Urothelium cell line (cell line): ENCODE data around the gene DNAL1.

Experiments
- DNase-seq: peaks from one replicate; pipeline ENCODE4 v3.0.0; 2011; ENCODE audit warnings: low spot score, mixed read lengths
- FAIRE-seq: peaks from 2 replicates; lab custom pipeline; 2011; peaks lifted over from hg19 to GRCh38; lab: Jason Lieb, UNC

DNAL1 gene

DNA sequence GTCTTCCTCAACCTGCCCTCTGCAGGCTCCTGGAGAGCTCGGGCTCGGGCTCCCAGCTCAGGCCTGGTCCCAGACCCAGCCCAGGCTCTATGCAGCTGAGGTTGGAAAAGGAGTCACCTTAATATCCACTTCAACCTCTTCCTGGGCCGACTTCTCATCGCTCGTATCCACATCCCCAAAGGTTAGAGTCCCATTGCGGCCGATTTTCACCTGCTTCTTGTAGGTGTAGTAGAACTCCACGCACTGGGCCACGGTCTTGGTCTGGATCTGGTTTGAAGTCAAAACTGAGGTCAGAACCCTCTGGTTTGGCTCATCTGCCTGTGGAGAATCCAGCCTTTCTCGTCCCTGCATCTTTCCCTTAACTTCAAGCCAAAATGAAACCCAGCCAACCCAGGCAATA is 77.8 kb downstream of the DNAL1 start:
- DNase-seq = no peak
- peak; percentile 71 for FAIRE-seq

DNA sequence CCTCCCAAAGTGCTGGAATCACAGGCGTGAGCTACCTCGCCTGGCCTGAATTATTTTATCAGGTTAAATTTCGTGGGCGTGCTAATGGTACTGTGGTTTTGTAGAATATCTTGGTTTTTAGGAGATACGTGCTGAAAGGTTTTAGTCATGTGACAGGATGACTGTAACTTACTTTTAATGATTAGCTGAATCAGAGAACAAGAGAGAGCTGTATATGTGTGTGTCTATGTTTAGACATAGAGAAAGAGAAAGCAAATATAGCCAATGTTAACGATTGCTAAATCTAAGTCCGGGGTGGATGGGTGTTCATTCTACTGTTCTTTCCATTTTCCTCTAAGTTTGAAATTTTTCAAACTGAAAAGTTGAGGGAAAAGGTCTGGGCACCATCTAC is 78.6 kb downstream of the DNAL1 start:
- DNase-seq (no peak), FAIRE-seq (peak; percentile 88)

DNA sequence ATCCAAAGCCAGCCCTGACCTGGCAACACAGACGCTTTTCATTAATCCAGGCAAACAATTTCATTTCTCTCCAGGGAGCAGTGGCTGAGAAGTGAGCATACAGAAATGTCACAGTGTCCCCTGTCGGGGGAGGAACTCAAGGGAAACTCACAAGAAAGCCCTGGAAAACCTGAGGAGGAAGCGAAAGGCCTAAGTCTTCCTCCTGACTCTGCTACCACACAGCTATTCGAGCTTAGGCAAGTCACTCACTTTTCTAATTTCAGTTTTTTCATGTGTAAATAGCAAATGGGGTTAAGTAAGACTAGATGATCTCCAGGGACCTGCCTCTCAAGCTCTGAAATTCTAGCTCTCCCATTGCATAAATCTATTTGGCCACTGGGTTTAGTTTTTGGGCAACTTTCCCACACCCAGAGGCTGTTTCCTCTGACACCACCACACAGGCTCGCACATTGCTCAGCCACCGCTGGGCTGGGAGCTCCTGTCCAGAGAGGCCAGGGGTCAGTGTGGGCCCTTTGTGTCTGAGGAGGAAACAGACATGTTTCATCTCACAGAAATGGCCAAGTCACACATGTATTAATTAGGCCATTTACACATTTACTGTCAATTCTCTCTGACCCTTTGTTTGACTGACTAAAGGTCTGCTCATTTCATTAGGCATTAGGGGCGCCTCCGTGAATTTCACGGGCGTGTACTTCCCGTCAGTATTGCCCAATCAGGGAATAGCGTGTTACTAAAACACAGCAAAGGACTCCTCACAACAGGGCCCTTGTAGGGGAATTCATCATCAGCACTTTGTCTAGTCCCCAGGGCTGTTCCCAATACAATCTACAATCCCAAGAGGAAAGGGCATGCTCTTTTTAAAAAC is 79.2 kb downstream of the DNAL1 start:
- DNase-seq (no peak), FAIRE-seq (peak; percentile 97)

DNA sequence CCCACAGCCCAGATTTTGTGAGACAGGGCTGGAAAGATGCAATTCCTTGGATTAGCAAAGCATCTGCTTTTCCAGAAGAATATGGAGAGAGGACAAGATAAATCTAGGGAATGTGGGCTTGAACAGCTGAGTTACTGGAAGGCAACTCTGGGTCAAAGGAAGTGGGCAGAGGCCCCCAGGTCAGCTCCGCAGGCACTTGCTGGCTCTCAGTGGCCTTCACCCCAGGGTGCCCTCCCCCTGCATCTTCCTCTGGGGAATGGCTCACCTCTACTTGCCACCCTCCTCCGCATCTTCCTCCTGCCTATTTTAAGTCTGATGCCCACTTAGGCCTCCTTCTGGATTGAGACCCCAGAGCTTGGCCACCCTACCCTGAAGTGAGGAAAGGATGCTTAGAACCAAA is 79.9 kb downstream of the DNAL1 start:
- FAIRE-seq (peak; percentile 48), DNase-seq (no peak)

DNA sequence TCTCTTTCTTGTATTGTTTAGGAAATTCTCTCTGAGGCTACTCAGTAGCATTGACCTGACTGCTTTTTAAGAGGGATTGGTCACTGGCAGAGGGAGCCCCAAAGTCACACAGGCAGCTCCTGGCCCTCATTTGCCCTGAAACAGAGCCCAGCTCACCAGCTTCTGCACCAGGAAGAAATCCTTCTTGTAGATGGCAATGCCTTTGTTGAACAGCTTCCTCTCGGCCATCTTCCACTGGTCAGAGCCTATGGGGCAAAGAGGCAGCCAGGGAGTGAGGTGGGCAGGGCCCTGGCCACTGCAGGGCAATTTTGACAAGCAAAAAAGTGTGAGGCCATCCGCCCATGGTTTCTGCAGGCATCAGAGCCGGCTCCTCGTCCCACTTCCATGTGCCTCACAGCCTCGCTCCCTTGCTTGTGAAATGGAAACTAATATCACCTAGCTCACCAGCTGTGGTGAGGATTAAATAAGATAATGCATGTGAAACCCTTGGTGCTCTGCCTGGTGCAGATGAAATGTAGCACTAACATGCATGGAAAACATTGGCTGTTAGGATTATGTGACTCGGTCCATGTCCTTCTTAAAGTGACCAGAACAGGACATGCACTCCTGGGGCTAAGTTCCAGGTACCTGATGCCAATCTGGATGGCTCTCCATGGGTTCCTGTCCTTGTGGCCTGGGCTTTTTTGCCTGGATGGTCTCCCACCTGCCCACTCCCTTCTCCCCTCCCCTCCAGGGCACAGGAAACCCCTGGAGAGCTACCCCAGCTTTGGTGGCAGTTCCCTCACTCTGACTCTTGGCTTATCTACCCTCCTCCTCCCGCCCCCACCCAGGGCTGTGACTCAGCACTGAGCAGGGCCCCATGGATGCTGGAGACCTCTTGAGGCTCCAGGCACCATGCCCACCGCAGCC is 80.6 kb downstream of the DNAL1 start:
- DNase-seq = no peak
- FAIRE-seq = peak; percentile 94

DNA sequence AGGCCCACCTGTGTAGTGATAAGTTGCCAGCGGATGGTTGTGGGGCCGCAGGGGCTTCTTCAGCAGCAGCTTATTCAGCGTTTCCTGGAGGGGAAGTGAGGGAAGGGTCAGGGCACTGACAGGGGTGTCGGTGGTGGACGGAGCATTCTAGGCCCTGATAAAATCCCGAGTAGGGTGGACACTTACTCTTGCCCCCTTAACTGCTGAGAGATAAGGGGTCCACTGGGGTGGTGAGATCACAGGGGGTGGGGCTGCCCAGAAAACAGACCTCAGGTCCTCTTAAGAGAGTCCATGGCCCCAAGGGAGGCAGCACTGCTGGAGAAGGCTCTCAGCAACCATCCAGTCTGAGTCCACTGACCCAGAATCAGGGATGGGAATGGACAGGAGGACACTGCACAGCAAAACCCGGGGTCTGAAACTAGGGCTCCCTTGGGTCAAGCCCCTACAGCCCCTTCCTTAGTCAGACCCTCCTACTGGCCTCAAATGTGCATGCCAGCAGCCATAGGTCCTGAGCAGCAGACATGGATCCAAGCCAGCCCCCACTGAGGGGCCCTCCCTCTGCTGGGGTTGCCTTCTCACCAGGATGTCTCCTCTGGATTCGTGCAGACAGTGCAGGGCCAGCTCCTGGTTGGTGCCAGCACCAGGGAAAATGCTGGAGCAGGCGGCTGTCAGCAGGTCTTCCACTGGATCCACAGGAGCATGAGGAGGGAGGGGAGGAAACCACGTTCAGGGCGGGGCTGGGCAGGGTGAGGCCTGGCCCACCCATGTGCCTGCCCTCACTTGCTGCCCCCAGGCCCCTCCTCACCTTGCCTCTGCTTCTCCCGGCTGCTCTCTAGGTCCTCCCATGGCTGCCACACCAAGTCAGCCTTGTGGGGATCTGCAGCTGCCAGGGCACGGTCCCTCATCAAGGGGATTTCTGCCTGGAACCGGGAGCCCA is 81.5 kb downstream of the DNAL1 start:
- peak; percentile 63 for FAIRE-seq
- no peak for DNase-seq

DNA sequence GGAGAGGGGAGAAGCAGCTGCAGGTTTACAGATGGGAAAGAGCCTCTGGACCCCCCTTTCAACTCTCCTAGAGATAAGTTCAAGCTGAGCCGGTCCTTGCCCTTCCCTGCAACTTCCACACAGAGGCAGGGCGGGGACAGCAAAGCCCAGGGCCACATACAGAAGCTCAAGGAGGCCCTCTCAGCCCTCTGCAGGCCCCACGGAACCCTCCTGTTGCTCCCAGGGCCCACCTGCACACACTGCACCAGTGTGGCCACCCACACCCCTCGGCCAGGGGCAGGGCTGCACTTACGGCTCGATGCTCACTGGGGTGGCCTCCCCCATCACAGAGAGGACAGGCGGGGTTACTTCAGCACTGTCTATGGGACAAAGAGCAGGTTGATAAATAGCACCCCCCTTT is 82.4 kb downstream of the DNAL1 start:
- FAIRE-seq (no peak), DNase-seq (no peak)

DNA sequence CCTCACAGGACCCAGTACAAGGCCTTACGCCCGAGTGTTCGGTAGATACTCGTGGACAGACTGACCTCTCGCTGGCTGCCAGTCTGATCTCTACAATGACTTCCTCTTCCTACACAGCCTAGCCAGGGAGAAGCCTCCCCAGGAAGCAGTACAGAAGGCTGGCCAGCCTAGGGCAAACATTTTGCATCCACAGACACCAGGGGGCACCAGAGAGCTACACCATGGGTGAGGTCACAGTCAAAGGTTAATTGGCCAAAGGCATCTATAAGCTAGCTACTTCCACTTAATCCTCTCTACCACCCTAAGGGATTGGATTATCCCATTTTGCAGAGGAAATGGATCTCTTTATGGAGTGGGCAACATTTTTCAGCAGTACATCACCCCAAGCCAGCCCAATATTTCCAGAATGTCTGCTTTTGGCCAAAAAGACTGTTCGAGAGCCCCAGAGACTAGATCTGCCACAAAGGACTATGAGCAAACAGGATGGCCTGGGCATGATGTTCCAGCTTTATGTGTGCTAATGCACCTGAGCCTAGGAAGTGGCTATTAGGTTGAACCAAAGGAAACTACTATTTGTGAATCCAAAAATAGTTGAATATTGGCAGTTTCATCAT is 84.0 kb downstream of the DNAL1 start:
- FAIRE-seq = peak; percentile 100
- DNase-seq = peak; percentile 94

DNA sequence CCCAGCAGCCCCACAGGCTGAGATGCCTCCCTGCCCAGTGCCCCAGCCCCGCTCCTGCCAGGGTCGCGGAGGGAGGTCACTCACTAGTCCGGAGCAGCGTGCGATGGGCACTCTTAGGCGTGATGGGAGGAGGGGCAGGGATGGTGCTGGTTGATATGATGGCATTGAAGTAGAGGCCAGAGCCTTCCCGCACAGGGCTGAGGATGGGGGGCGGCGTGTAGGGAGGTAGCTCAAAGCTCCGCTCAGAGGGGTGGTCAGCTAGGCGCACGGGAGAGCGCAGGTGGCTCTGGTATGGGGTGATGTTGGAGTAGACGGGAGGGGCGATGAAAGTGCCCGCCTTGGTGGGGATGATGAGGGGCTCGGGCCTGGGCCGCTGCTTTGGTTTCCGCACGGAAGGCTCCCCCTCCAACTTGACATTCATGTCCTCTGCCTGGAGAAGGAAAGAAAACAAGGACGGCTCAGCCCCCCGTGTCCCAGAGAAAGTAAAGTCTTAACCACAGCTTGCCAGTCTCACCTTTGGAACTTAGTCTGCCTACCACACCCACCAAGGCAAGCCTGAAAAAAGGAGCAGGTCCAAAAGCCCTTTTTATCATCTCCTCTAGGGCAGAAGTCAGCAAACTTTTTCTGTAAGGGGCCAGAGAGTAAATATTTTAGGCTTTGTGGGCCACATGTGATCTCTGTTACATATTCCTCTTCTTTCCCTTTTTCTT is 84.9 kb downstream of the DNAL1 start:
- DNase-seq = no peak
- peak; percentile 91 for FAIRE-seq

DNA sequence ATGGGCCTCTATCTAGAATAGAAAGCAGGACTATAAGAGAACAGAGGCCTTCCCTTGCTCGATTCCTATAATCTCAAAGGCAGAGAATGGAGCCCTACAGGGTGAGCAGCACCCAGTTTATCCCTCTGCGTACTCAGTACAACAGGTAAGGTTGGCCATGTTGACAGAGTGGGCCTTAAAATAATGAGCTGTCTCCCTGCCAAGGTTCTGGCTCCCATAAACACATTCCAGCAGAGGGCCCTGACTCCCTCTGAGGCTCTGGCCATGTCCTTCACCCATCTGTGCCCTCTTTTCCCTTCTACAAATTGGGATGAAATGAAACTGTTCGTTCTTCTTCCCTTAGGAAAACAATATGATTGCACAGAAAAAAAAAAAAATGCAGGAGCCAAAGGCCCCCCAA is 86.3 kb downstream of the DNAL1 start:
- no peak for FAIRE-seq
- no peak for DNase-seq

DNA sequence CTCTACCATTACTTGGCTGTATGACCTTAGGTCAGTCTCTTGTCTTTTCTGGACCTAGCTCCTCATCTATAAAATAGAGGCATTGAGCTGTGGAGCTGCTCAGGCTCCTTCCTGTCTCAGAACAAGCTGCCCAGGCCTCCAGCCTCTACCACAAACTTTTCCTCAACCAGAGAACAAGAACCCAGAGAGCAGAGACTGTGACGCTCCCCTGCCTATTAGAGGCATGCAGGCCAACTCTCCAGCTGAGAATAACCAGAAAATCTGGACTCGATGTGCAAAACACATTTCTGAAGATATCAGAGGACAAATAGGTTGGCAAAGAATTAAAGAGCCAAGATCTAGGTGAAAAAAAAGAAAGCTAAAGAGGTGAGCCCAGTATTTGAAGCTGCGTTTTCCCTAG is 87.2 kb downstream of the DNAL1 start:
- no peak for DNase-seq
- no peak for FAIRE-seq

DNA sequence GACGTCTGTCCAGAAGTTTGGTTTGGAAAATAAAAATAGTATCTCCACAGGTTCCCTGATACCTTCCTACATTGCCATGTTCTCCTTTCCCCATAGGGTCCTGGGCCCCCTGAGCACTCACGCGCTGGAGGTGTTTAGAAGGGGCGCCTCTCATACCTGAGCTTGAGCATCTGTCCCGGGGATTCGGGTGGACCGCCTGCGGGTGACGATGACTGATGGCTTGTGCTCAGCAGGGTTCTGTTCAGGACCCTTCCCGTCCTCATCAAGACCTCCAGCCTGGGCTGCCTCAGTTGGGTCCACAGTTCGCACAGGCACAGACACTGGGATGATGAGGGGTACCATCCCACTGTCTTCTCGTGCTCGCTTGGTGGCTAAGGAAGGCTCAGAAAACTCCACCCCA is 92.1 kb downstream of the DNAL1 start:
- no peak for DNase-seq
- FAIRE-seq = no peak

DNA sequence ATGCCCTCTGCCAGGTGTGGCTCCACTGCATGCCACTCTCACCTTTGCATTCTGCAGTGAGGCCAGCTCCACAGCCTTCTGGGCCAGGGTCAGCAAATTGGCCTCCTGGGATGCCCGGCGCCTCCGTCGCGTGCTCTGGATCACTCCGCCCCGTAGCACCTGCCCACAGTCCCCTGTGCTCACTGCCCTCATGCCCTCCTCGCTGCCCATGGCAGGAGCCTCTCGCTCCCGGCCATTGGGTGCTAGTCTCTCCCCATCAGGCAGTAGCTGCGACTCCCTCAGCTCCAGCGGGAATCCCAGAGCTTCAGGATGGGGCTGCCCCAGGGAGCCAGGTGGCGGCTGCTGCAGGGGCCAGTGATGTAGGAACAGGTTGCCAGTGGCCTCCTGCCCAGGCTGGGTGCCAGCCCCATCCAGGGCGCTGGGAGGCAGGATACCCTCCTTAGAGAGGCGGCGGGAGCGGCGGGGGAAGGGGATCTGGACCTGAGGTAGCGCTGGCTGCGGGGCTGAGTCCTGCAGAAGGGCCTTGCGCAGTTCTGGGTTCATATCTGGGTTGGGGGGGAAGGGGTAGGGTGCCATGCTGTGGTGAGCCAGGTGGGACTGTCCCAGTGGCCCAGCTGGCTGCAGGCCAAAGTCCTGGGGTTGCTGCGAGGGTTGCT is 93.9 kb downstream of the DNAL1 start:
- DNase-seq (no peak), FAIRE-seq (no peak)

DNA sequence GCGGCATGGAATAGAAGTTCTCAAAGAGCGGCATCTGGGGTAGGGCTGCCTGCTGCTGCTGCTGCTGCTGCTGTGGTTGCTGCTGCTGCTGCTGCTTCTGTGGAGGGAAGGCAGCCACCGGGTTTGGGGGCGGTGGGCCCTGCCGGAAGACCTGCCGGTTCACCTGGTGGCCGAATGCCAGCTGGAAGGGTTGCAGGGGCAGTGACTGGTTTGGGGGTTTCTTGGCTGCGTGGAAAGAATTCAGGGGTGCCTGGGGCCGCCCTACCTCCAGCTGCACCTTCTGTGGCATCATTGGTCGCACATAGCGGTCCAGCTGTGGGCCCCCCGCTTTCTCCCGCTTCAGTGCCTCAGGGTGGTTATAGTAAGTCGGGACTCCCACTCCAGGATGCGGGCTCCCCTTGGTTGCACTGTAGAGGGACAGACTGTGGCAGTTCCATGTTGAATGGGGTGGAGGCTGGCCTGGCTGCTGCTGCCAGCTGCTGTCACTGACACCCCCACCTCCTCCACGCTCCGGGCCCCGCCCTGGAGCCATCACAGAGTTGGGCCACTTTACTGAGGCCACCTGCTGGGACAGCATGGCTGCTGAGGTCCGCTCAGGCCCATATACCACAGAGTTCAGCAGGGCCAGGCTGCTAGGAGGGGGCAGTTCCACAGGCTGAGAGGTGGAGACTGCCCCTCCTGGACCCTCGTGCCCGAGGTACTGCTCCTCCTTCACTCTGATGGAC is 94.5 kb downstream of the DNAL1 start:
- DNase-seq (no peak), FAIRE-seq (peak; percentile 82)

DNA sequence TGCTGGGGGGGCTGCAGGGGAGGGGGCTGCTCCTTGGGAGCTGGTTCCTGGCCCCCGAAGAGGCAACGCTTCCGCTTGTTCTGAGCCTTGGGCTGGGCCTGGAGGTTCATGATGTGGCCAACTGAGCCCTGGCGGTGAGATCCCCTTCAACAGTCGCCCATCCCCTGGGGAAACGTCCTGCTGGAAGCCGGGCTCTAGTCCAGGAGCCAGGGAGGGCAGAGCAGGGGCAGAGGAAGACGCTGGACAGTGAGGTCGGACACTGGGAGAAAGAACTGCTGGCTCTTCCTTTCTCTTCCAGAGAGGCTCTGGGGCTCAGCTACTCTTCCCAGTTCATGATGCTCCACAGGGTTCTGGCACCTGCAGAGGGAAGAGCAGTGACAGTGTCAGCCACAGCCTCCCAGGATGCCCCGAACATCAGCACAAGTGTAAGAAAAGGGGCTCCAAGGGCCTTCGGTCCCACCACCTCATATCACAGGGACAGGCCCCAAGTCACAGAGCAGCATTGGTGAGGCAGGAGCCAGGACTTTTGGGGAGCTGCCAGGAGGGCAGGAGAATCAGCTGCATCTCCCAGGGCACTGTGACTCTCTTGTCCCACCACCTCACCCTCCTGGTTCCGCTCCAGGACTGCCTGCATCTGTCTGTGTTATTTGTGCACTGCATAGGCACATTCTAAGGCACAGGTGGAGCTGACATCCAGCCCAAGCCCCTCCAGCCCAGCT is 95.3 kb downstream of the DNAL1 start:
- FAIRE-seq (peak; percentile 17), DNase-seq (no peak)

DNA sequence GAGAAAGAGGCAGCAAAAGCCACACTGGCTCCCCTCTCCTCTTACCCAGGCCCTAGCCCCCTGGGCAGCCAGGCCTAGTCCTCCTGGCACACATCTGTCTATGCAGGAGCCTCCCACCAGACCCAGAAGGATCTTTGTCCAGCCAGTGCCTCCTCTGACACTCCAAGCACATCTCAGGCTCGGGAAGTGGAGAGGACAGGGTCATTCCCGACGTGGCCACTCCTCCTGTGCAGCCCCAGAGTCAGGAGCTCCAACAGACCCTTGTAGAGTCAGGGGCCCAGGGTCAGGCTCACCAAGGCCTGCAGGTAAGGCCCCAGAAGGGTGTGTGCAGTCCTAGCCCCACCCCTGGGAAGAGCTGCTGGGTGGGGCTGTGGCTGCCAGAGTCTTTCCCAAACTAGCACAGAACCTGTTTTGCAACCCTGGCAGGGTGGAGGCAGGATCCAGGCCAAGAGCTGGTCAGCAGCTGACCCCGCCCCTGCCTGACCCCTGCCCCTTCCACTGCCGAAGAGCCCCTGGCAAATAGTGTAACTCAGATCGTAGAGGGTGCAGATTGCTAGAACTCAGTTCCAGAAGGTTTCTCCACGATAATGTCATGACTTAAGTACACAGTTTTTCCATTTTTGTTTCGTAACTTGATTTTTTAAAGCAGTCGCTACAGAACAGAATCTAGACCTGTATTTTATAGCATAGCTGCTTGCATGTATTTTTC is 96.0 kb downstream of the DNAL1 start:
- no peak for DNase-seq
- peak; percentile 17 for FAIRE-seq

DNA sequence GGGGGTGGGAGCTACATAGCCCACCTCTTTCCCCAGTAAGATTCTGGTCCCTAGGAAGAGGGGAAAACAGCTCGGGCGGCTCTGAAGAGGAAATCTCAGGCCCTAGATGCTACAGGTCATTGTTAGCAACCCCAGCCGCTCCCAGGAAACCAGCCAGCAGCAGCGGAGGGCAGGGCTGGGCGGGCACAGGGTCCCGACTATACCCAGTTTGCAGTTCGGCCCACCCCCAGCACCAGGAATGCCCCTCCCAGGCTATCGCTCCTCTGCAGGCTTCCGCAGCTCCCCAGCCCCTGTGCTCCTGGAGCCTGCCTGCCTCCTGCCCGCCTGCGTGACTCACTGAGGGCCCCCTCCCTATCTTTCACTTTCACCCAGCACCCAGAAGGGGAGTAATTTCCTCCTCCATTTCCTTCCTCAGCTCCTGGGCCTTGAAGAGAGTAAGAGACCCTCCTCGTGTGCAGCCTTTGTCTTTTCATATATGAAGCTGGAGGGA is 96.6 kb downstream of the DNAL1 start:
- FAIRE-seq = peak; percentile 59
- peak; percentile 93 for DNase-seq
